OCI-LY3 (cell line): ENCODE measurements around the gene SMAP2.
A peak's percentile ranks its signal among the peaks of the same experiment; 100 is the strongest.

ENCODE experiments used
- H2AFZ ChIP-seq: fragments of 200-600, 300-600 bp; shearing (Covaris generic); 2 replicates; pipeline ENCODE4 v1.6.0; 2014; ENCODE audit warnings: antibody characterized with exemption, low read depth, low read length
- H3K27ac ChIP-seq: fragments of 200-600, 300-600 bp; sonication (generic); 2 replicates; pipeline ENCODE4 v1.5.1; 2014; ENCODE audit warnings: mild to moderate bottlenecking, low read length, moderate library complexity, mixed read lengths
- H3K27me3 ChIP-seq: fragments of 200-600, 300-600 bp; sonication (generic); 2 replicates; pipeline ENCODE4 v1.6.1; 2014; ENCODE audit warnings: low read depth, low read length, mixed read lengths
- H3K36me3 ChIP-seq: fragments of 200-600, 300-600 bp; sonication (generic); replicated peaks from 2 replicates; pipeline ENCODE3; 2014; ENCODE audit warnings: low read depth, low read length, mixed read lengths
- H3K4me1 ChIP-seq: fragments of 300-600, 200-600 bp; sonication (generic); 2 replicates; pipeline ENCODE4 v1.6.1; 2014; ENCODE audit warnings: low read length, mixed read lengths
- H3K4me2 ChIP-seq: fragments of 200-600, 300-600 bp; sonication (generic); 2 replicates; pipeline ENCODE4 v1.6.1; 2014; ENCODE audit warnings: low read length, mixed read lengths
- H3K4me3 ChIP-seq: fragments of 300-600, 200-600 bp; sonication (generic); 2 replicates; pipeline ENCODE4 v1.5.1; 2014; ENCODE audit warnings: antibody characterized with exemption, mild to moderate bottlenecking, low read length, moderate library complexity
- H3K79me2 ChIP-seq: fragments of 300-600, 200-600 bp; shearing (Covaris generic); 2 replicates; pipeline ENCODE4 v1.6.1; 2014; ENCODE audit warnings: mild to moderate bottlenecking, low read length, mixed read lengths
- H3K9ac ChIP-seq: fragments of 300-600, 200-600 bp; shearing (Covaris generic); 2 replicates; pipeline ENCODE4 v1.6.0; 2014; ENCODE audit warnings: mild to moderate bottlenecking, low read length, moderate library complexity
- H3K9me3 ChIP-seq: fragments of 200-600, 300-600 bp; shearing (Covaris generic); 2 replicates; pipeline ENCODE4 v1.6.1; 2014; ENCODE audit warnings: low read length, mixed read lengths; ENCODE audit not compliant: insufficient read depth
- H4K20me1 ChIP-seq: fragments of 200-600, 300-600 bp; sonication (generic); 2 replicates; pipeline ENCODE4 v1.6.1; 2016; ENCODE audit warnings: low read length, mixed read lengths; ENCODE audit not compliant: insufficient read depth
- CTCF ChIP-seq: fragments of 200-600, 300-600 bp; sonication (generic); IDR thresholded peaks from 2 replicates; pipeline ENCODE4 v1.5.1; 2014; ENCODE audit warnings: antibody characterized with exemption, low read length, low read depth
- EZH2phosphoT487 ChIP-seq: fragments of 200-600 bp; shearing (Covaris generic); IDR thresholded peaks from 2 replicates; pipeline ENCODE4 v1.6.1; 2018; ENCODE audit warnings: antibody characterized with exemption, mixed run types, low read depth

SMAP2 gene

GRCh38 chr1:40404670-40405462 is 31.3 kb downstream of the SMAP2 start:
- peak overlapping the region; percentile 37; the same call in 1 of the 2 replicates for H3K4me2 ChIP-seq
- peaks cover 15% of the 10 kb centered on the region for H3K36me3 ChIP-seq
- H2AFZ ChIP-seq, result no peak overlapping the region
- no peak overlapping the region for H3K4me3 ChIP-seq
- peaks cover 38% of the 10 kb centered on the region for H3K4me1 ChIP-seq
- TF ChIP-seq CTCF (peak; percentile 74), EZH2phosphoT487 (no peak)
- no peaks in the 10 kb centered on the region for H3K27me3 ChIP-seq
- H3K27ac ChIP-seq, result no peak overlapping the region
- no peak overlapping the region; the same call in 1 of the 2 replicates for H3K9ac ChIP-seq
- peaks cover 60% of the 10 kb centered on the region for H3K79me2 ChIP-seq
- H4K20me1 ChIP-seq, result no peaks in the 10 kb centered on the region
- no peaks in the 10 kb centered on the region for H3K9me3 ChIP-seq

- peaks cover 55% of the 10 kb centered on the region for H3K79me2 ChIP-seq
Observed at GRCh38 chr1:40405812-40406211, 32.3 kb downstream of the SMAP2 start.

GRCh38 chr1:40407453-40407852 is 33.9 kb downstream of the SMAP2 start:
- Histone ChIP-seq H3K9me3 (no peaks in the 10 kb centered on the region), H3K4me1 (peaks cover 15% of the 10 kb centered on the region), H4K20me1 (no peaks in the 10 kb centered on the region), H3K4me3 (no peak overlapping the region), H3K9ac (no peak overlapping the region), H2AFZ (no peak overlapping the region), H3K4me2 (no peak overlapping the region), H3K79me2 (peaks cover 39% of the 10 kb centered on the region), H3K27me3 (no peaks in the 10 kb centered on the region), H3K36me3 (peaks cover 25% of the 10 kb centered on the region), H3K27ac (no peak overlapping the region)
- TF ChIP-seq CTCF (no peak), EZH2phosphoT487 (no peak)

More at GRCh38 chr1:40405812-40406211, 32.3 kb downstream of the SMAP2 start:
- TF ChIP-seq CTCF (no peak), EZH2phosphoT487 (no peak)
- H3K27ac ChIP-seq, result no peak overlapping the region
- no peak overlapping the region for H2AFZ ChIP-seq
- H3K27me3 ChIP-seq, result no peaks in the 10 kb centered on the region
- H3K36me3 ChIP-seq, result peaks cover 16% of the 10 kb centered on the region
- H3K9me3 ChIP-seq, result no peaks in the 10 kb centered on the region
- no peak overlapping the region for H3K4me2 ChIP-seq
- H4K20me1 ChIP-seq, result no peaks in the 10 kb centered on the region
- no peak overlapping the region for H3K9ac ChIP-seq
- peaks cover 30% of the 10 kb centered on the region for H3K4me1 ChIP-seq
- no peak overlapping the region for H3K4me3 ChIP-seq

- H4K20me1 ChIP-seq, result no peaks in the 10 kb centered on the region
Observed at GRCh38 chr1:40409467-40409866, 35.9 kb downstream of the SMAP2 start.

More at GRCh38 chr1:40409467-40409866, 35.9 kb downstream of the SMAP2 start:
- H3K36me3 ChIP-seq, result peaks cover 44% of the 10 kb centered on the region
- no peak overlapping the region for H3K4me2 ChIP-seq
- no peak overlapping the region for H2AFZ ChIP-seq
- no peak overlapping the region for H3K27ac ChIP-seq
- no peaks in the 10 kb centered on the region for H3K27me3 ChIP-seq
- no peak overlapping the region for H3K9ac ChIP-seq
- no peak overlapping the region for H3K4me3 ChIP-seq
- H3K79me2 ChIP-seq, result peaks cover 18% of the 10 kb centered on the region
- H3K9me3 ChIP-seq, result no peaks in the 10 kb centered on the region
- peaks cover 3% of the 10 kb centered on the region for H3K4me1 ChIP-seq
- TF ChIP-seq EZH2phosphoT487 (no peak), CTCF (no peak)
